NCI-H146 treated with DMSO at 0.1 percent for 48 hours (cell line): ENCODE measurements around the gene SOWAHB.

ENCODE experiments used
- DNase-seq: peaks from one replicate; lab custom pipeline; 2025; ENCODE audit not compliant: unreplicated experiment; lab: John Stamatoyannopoulos, UW

The SOWAHB gene

DNA sequence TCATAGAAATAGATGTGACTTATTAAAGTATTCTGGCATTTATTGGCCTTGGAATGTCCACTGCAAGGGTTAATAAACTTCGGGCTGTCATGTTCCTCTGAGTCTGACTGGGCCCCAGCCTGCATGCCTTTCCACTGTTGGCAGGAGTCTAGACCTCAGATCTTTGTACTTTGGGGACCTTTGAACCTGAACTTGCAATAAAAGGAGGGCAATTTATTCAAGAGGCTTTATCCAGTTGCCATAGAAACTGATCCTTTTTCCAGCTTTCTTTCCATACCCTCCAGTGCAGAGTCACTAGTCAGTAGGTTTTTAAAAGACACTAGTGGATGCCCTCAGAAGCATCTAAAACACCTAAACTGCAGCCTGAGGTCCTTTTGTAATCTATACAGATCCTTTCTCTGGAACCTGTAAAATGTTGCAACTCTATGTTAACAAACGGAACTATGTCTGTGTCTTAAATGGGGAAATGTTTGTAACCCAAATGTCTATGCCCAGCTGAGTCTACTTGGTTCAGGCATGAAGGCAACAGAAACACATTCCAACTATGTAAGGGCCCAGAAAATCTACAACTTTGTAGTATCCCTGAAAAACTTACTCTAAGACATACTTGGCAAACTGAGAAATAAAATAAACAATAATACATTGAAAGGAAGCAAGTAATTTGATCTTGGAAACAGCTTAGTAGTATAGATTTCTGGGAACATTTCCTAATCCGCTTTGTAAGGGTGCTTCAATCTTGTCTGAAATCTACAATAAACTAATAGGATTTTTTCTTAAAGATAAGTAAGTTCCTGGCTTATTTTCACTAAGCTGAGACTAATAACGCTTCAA, 41.5 kb downstream of the SOWAHB start:
- DNase-seq = no peak

DNA sequence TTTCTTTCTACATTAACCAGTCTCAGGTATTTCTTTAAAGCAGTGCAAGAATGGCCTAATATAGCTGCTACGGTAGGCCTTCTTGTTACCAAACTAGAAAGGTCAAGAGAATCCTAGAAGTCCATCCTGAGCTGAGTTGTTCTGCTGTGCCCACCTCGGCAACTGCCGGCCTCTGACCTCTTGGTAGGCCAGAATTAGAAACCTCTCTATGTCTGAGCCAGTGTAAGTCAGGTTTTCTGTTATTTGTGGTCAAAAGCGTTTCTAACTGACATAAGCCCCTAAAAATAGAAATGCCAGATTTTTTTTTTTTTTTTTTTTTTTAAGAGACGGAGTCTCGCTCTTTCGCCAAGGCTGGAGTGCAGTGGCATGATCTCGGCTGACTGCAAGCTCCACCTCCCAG, 43.1 kb downstream of the SOWAHB start:
- no peak for DNase-seq

DNA sequence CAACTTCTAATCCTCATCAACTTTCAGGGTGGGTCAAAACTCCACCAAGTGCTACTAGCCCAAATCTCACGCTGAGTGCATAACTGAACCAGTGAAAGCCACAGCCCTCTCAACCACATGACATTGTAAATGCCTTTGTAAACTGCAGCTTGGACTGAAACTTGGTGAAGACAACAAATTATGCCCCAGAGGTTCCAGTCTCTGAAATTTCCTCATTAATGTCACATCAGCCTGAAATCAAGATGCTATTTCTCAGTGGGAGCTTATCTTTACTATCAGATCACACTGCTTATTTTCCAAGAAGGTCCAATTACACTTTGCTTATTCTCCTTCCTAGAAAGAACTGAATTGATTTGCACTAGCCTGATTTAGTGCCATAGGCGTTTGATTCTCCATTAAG, 46.6 kb downstream of the SOWAHB start:
- DNase-seq = no peak

DNA sequence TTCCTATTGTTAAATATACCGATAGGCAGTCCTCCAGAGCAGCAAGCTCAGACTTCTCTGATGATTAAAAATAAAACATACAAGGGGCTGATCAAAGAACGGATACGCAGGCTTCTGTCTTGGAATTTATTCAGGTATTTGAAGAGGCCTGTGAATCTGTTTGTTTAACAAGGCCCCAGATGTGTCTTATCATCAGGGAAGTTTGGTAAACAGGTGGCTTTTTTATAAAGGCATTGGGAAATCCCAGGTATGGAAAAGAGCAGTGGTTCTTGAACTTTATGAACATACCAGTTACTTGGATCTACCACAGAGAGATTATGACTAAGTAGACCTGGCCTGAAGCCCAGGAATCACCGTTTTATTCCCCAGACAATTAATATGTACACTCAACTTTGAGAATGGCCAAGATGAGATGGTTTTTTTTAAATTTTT, 47.9 kb downstream of the SOWAHB start:
- DNase-seq = no peak
